ENCODE measurements around the gene FOXO6. TPM values are rescaled to one million over a fixed set of nuclear protein-coding genes. Genes with fewer than 3 reads are reported as not detected.

Gene FOXO6
- total RNA-seq, 1 experiment from 2014 or later = 9.0 TPM

GRCh38 chr1:41369531-41369930 is 8.3 kb downstream of the FOXO6 start:
- TF ChIP-seq EZH2 (IDR thresholded peaks at IDR 0.05; ENCODE audit: low read depth) (no peak), CTCF (conservative IDR thresholded peaks at IDR 0.05) (no peak)
- H3K27me3 ChIP-seq (ENCODE audit: insufficient read depth, low read depth) = no peaks in the 10 kb centered on the region
- H4K20me1 ChIP-seq (ENCODE audit: insufficient read depth) = no peaks in the 10 kb centered on the region
- H3F3A ChIP-seq (ENCODE audit: insufficient read depth, low read depth) = peaks cover 26% of the 10 kb centered on the region; the same call in 1 of the 2 replicates
- H3K4me3 ChIP-seq = no peak overlapping the region
- no peaks in the 10 kb centered on the region for H3K79me2 ChIP-seq (ENCODE audit: low read depth)
- BruUV-seq (replicated peaks) = no TSS peak
- CTCF ChIA-PET = interaction anchor here (0.6 kb wide), 1 partner anchor 366 kb away, joined by 6 read pairs; no protein-coding TSS in a partner anchor
- DNase-seq = no peak
- no peak overlapping the region for H2AFZ ChIP-seq
- POLR2A ChIA-PET (ENCODE audit: unreplicated experiment) = interaction anchor here (0.7 kb wide), 1 partner anchor 1924 kb away, joined by 8 read pairs; no protein-coding TSS in a partner anchor
- no peak overlapping the region for H3K4me2 ChIP-seq
- H3K27ac ChIP-seq = no peak overlapping the region
- H3K9me2 ChIP-seq (ENCODE audit: insufficient read depth) = no peaks in the 10 kb centered on the region
- intact Hi-C loops (cut with micrococcal nuclease; ENCODE audit: unreplicated experiment) = no loop called here
- H3K9me3 ChIP-seq (ENCODE audit: insufficient read depth, low read depth) = no peaks in the 10 kb centered on the region
- no peaks in the 10 kb centered on the region for H3K36me3 ChIP-seq (ENCODE audit: low read depth)
- peaks cover 45% of the 10 kb centered on the region for H3K4me1 ChIP-seq (replicated peaks; ENCODE audit: insufficient read depth)

GRCh38 chr1:41370225-41370624 is 9.0 kb downstream of the FOXO6 start:
- intact Hi-C loops (cut with micrococcal nuclease; ENCODE audit: unreplicated experiment) = no loop called here
- POLR2A ChIA-PET (ENCODE audit: unreplicated experiment) = interaction anchor here (0.6 to 0.7 kb wide), 3 partner anchors 9 to 1923 kb away, joined by 8 to 15 read pairs (median 9); no protein-coding TSS in a partner anchor
- Histone ChIP-seq H3K79me2 (ENCODE audit: low read depth) (no peaks in the 10 kb centered on the region), H3K36me3 (ENCODE audit: low read depth) (no peaks in the 10 kb centered on the region), H3K27ac (no peak overlapping the region), H2AFZ (no peak overlapping the region), H4K20me1 (ENCODE audit: insufficient read depth) (no peaks in the 10 kb centered on the region), H3K27me3 (ENCODE audit: insufficient read depth, low read depth) (no peaks in the 10 kb centered on the region), H3K4me1 (replicated peaks; ENCODE audit: insufficient read depth) (peaks cover 44% of the 10 kb centered on the region), H3K4me2 (no peak overlapping the region), H3K9me2 (ENCODE audit: insufficient read depth) (no peaks in the 10 kb centered on the region), H3K4me3 (no peak overlapping the region), H3F3A (ENCODE audit: insufficient read depth, low read depth) (peaks cover 22% of the 10 kb centered on the region; the same call in 1 of the 2 replicates), H3K9me3 (ENCODE audit: insufficient read depth, low read depth) (no peaks in the 10 kb centered on the region)
- CTCF ChIA-PET = interaction anchor here (0.6 kb wide), 2 partner anchors 12 to 367 kb away, joined by 4 to 6 read pairs; no protein-coding TSS in a partner anchor
- DNase-seq = no peak
- TF ChIP-seq CTCF (conservative IDR thresholded peaks at IDR 0.05) (no peak), EZH2 (IDR thresholded peaks at IDR 0.05; ENCODE audit: low read depth) (no peak)
- no TSS peak for BruUV-seq (replicated peaks)

GRCh38 chr1:41370756-41371420 is 9.7 kb downstream of the FOXO6 start:
- Histone ChIP-seq H3K4me2 (no peak overlapping the region), H4K20me1 (ENCODE audit: insufficient read depth) (no peaks in the 10 kb centered on the region), H3K4me3 (no peak overlapping the region), H3K36me3 (ENCODE audit: low read depth) (no peaks in the 10 kb centered on the region), H3K4me1 (replicated peaks; ENCODE audit: insufficient read depth) (peaks cover 37% of the 10 kb centered on the region), H3K9me3 (ENCODE audit: insufficient read depth, low read depth) (no peaks in the 10 kb centered on the region), H3K27ac (no peak overlapping the region), H3F3A (ENCODE audit: insufficient read depth, low read depth) (peaks cover 15% of the 10 kb centered on the region; the same call in 1 of the 2 replicates), H3K9me2 (ENCODE audit: insufficient read depth) (no peaks in the 10 kb centered on the region), H3K79me2 (ENCODE audit: low read depth) (no peaks in the 10 kb centered on the region), H2AFZ (no peak overlapping the region), H3K27me3 (ENCODE audit: insufficient read depth, low read depth) (no peaks in the 10 kb centered on the region)
- ChIA-PET POLR2A (ENCODE audit: unreplicated experiment) (interaction anchor here (0.6 to 1.2 kb wide), 3 partner anchors 10 to 652 kb away, joined by 8 to 15 read pairs (median 9); no protein-coding TSS in a partner anchor), CTCF (interaction anchor here (0.6 to 1.4 kb wide), 2 partner anchors 12 to 47 kb away, joined by 3 to 4 read pairs; no protein-coding TSS in a partner anchor)
- intact Hi-C loops (cut with micrococcal nuclease; ENCODE audit: unreplicated experiment) = no loop called here
- no TSS peak for BruUV-seq (replicated peaks)
- DNase-seq = no peak
- TF ChIP-seq CTCF (conservative IDR thresholded peaks at IDR 0.05) (no peak), EZH2 (IDR thresholded peaks at IDR 0.05; ENCODE audit: low read depth) (no peak)

Measured in PC-9 (cell line).